Measurements from ENCODE around the gene C22orf42.

C22orf42 gene

GRCh38 chr22:32132783-32133182 lies 26.3 kb downstream of the C22orf42 start:
- DNase-seq = no peak
- Histone ChIP-seq H3K27me3 (0 out of 2 replicates have a peak, but pooled peaks cover under 1% of the 10 kb centered on the region), H3K9me3 (no peaks in the 10 kb centered on the region), H3K4me1 (no peaks in the 10 kb centered on the region), H3K36me3 (no peaks in the 10 kb centered on the region), H3K4me3 (ENCODE audit: low read depth, low read length) (no peak overlapping the region)
- no peak for TF ChIP-seq CTCF (IDR thresholded peaks at IDR 0.05; ENCODE audit: low read depth, low read length)

GRCh38 chr22:32132126-32132525 lies 27.0 kb downstream of the C22orf42 start:
- Histone ChIP-seq H3K27me3 (no peaks in the 10 kb centered on the region), H3K36me3 (no peaks in the 10 kb centered on the region), H3K4me1 (no peaks in the 10 kb centered on the region), H3K4me3 (ENCODE audit: low read depth, low read length) (no peak overlapping the region), H3K9me3 (no peaks in the 10 kb centered on the region)
- no peak for DNase-seq
- TF ChIP-seq CTCF (IDR thresholded peaks at IDR 0.05; ENCODE audit: low read depth, low read length) = no peak

GRCh38 chr22:32130464-32130863 lies 28.6 kb downstream of the C22orf42 start:
- Histone ChIP-seq H3K9me3 (no peaks in the 10 kb centered on the region), H3K27me3 (no peaks in the 10 kb centered on the region), H3K36me3 (no peaks in the 10 kb centered on the region), H3K4me3 (ENCODE audit: low read depth, low read length) (no peak overlapping the region), H3K4me1 (no peaks in the 10 kb centered on the region)
- no peak for TF ChIP-seq CTCF (IDR thresholded peaks at IDR 0.05; ENCODE audit: low read depth, low read length)
- DNase-seq = no peak

GRCh38 chr22:32127904-32128303 lies 31.2 kb downstream of the C22orf42 start:
- DNase-seq = no peak
- H3K4me1 ChIP-seq = no peaks in the 10 kb centered on the region
- no peaks in the 10 kb centered on the region for H3K9me3 ChIP-seq
- no peaks in the 10 kb centered on the region for H3K27me3 ChIP-seq
- H3K36me3 ChIP-seq = no peaks in the 10 kb centered on the region
- TF ChIP-seq CTCF (IDR thresholded peaks at IDR 0.05; ENCODE audit: low read depth, low read length) = 0 out of 2 replicates have a peak, but pooled peaks have one; percentile 2
- no peak overlapping the region for H3K4me3 ChIP-seq (ENCODE audit: low read depth, low read length)

- no peak for DNase-seq
- Histone ChIP-seq H3K9me3 (no peaks in the 10 kb centered on the region), H3K36me3 (no peaks in the 10 kb centered on the region), H3K4me3 (ENCODE audit: low read depth, low read length) (no peak overlapping the region), H3K4me1 (no peaks in the 10 kb centered on the region), H3K27me3 (no peaks in the 10 kb centered on the region)
- TF ChIP-seq CTCF (IDR thresholded peaks at IDR 0.05; ENCODE audit: low read depth, low read length) = no peak
These were observed 35.4 kb downstream of the C22orf42 start for GRCh38 chr22:32123657-32124056.

GRCh38 chr22:32122899-32123298 lies 36.2 kb downstream of the C22orf42 start:
- H3K9me3 ChIP-seq = no peaks in the 10 kb centered on the region
- no peak for TF ChIP-seq CTCF (IDR thresholded peaks at IDR 0.05; ENCODE audit: low read depth, low read length)
- DNase-seq = no peak
- no peaks in the 10 kb centered on the region for H3K4me1 ChIP-seq
- no peaks in the 10 kb centered on the region for H3K36me3 ChIP-seq
- H3K4me3 ChIP-seq (ENCODE audit: low read depth, low read length) = no peak overlapping the region
- no peaks in the 10 kb centered on the region for H3K27me3 ChIP-seq
